ENCODE data around the gene CCDC146. TPM values are rescaled to one million over a fixed set of nuclear protein-coding genes. Genes with fewer than 3 reads are reported as not detected.
"Not testable (repeated sequence)": the region's sequence is repeated elsewhere in the genome, so short reads cannot be mapped to it uniquely, and the experiment has no call there.

CCDC146 gene
- total RNA-seq, 1 experiment from 2014 or later = 1.4 TPM

- Histone ChIP-seq H3K27me3 (no peaks in the 10 kb centered on the region), H3K4me3 (no peak overlapping the region), H3K4me1 (peaks cover 13% of the 10 kb centered on the region), H3K36me3 (no peaks in the 10 kb centered on the region), H3K27ac (no peak overlapping the region), H3K9me3 (replicated peaks) (0 out of 2 replicates have a peak, but pooled peaks cover under 1% of the 10 kb centered on the region)
- DNase-seq = peak; percentile 63 to 86
Observed at GRCh38 chr7:77202481-77202976, 80.1 kb downstream of the CCDC146 start.

- DNase-seq = no peak
- Histone ChIP-seq H3K36me3 (no peaks in the 10 kb centered on the region), H3K4me1 (peaks cover 9% of the 10 kb centered on the region), H3K4me3 (no peak overlapping the region), H3K27me3 (no peaks in the 10 kb centered on the region), H3K9me3 (replicated peaks) (peaks cover 6% of the 10 kb centered on the region; the same call in 1 of the 2 replicates), H3K27ac (no peak overlapping the region)
Observed at GRCh38 chr7:77205706-77206105, 83.3 kb downstream of the CCDC146 start.

GRCh38 chr7:77208416-77208815, 86.0 kb downstream of the CCDC146 start:
- Histone ChIP-seq H3K27me3 (no peaks in the 10 kb centered on the region), H3K4me3 (no peak overlapping the region), H3K36me3 (no peaks in the 10 kb centered on the region), H3K27ac (no peak overlapping the region), H3K4me1 (no peaks in the 10 kb centered on the region), H3K9me3 (replicated peaks) (peaks cover 6% of the 10 kb centered on the region; the same call in 1 of the 2 replicates)
- DNase-seq = no peak

- Histone ChIP-seq H3K4me1 (no peaks in the 10 kb centered on the region), H3K27ac (no peak overlapping the region), H3K36me3 (no peaks in the 10 kb centered on the region), H3K9me3 (replicated peaks) (peaks cover 6% of the 10 kb centered on the region; the same call in 1 of the 2 replicates), H3K27me3 (no peaks in the 10 kb centered on the region), H3K4me3 (no peak overlapping the region)
- no peak for DNase-seq
Observed at GRCh38 chr7:77209479-77210139, 87.2 kb downstream of the CCDC146 start.

- Histone ChIP-seq H3K4me1 (no peaks in the 10 kb centered on the region), H3K27ac (no peak overlapping the region), H3K9me3 (replicated peaks) (0 out of 2 replicates have a peak, but pooled peaks cover 2% of the 10 kb centered on the region)
Observed at GRCh38 chr7:77216181-77216845, 93.9 kb downstream of the CCDC146 start.

GRCh38 chr7:77217474-77218185, 95.2 kb downstream of the CCDC146 start:
- no peaks in the 10 kb centered on the region for H3K36me3 ChIP-seq
- H3K27ac ChIP-seq = no peak overlapping the region
- no peak for DNase-seq
- H3K9me3 ChIP-seq (replicated peaks) = 0 out of 2 replicates have a peak, but pooled peaks cover 2% of the 10 kb centered on the region
- H3K27me3 ChIP-seq = no peaks in the 10 kb centered on the region
- peaks cover under 1% of the 10 kb centered on the region; the same call in 1 of the 2 replicates for H3K4me1 ChIP-seq
- no peak overlapping the region for H3K4me3 ChIP-seq

More at GRCh38 chr7:77216181-77216845, 93.9 kb downstream of the CCDC146 start:
- no peaks in the 10 kb centered on the region for H3K36me3 ChIP-seq
- no peaks in the 10 kb centered on the region for H3K27me3 ChIP-seq
- DNase-seq = no peak
- no peak overlapping the region for H3K4me3 ChIP-seq

- not testable (repeated sequence) for H3K27me3 ChIP-seq; DNase-seq; H3K9me3 ChIP-seq (replicated peaks); H3K4me3 ChIP-seq; H3K27ac ChIP-seq; H3K36me3 ChIP-seq
- peaks cover 12% of the 10 kb centered on the region for H3K4me1 ChIP-seq
Observed at GRCh38 chr7:77219701-77220331, 97.4 kb downstream of the CCDC146 start.

- H3K4me1 ChIP-seq = peaks cover 12% of the 10 kb centered on the region
- DNase-seq = no peak
- no peaks in the 10 kb centered on the region for H3K27me3 ChIP-seq
- no peak overlapping the region for H3K4me3 ChIP-seq
- 0 out of 2 replicates have a peak, but pooled peaks cover 2% of the 10 kb centered on the region for H3K9me3 ChIP-seq (replicated peaks)
- no peaks in the 10 kb centered on the region for H3K36me3 ChIP-seq
- H3K27ac ChIP-seq = no peak overlapping the region
Observed at GRCh38 chr7:77222065-77222464, 99.7 kb downstream of the CCDC146 start.

- DNase-seq = no peak
- no peaks in the 10 kb centered on the region for H3K9me3 ChIP-seq (replicated peaks)
Observed at GRCh38 chr7:77222819-77223218, 100.4 kb downstream of the CCDC146 start.

GRCh38 chr7:77223261-77223660, 100.8 kb downstream of the CCDC146 start:
- DNase-seq = peak; percentile 54 to 59
- H3K4me1 ChIP-seq = peaks cover 12% of the 10 kb centered on the region
- H3K36me3 ChIP-seq = no peaks in the 10 kb centered on the region
- H3K27ac ChIP-seq = no peak overlapping the region
- no peaks in the 10 kb centered on the region for H3K9me3 ChIP-seq (replicated peaks)
- H3K27me3 ChIP-seq = no peaks in the 10 kb centered on the region
- no peak overlapping the region for H3K4me3 ChIP-seq

More at GRCh38 chr7:77222819-77223218, 100.4 kb downstream of the CCDC146 start:
- no peak overlapping the region for H3K4me3 ChIP-seq
- H3K27ac ChIP-seq = no peak overlapping the region
- H3K4me1 ChIP-seq = peaks cover 12% of the 10 kb centered on the region
- H3K27me3 ChIP-seq = no peaks in the 10 kb centered on the region
- H3K36me3 ChIP-seq = no peaks in the 10 kb centered on the region

GRCh38 chr7:77226357-77226839, 104.0 kb downstream of the CCDC146 start:
- Histone ChIP-seq H3K4me3 (no peak overlapping the region), H3K36me3 (no peaks in the 10 kb centered on the region), H3K4me1 (peaks cover 12% of the 10 kb centered on the region), H3K27me3 (no peaks in the 10 kb centered on the region), H3K27ac (no peak overlapping the region), H3K9me3 (replicated peaks) (0 out of 2 replicates have a peak, but pooled peaks cover 7% of the 10 kb centered on the region)
- DNase-seq = no peak

- not testable (repeated sequence) for DNase-seq; H3K36me3 ChIP-seq; H3K4me3 ChIP-seq; H3K9me3 ChIP-seq (replicated peaks); H3K27ac ChIP-seq; H3K27me3 ChIP-seq; H3K4me1 ChIP-seq
Observed at GRCh38 chr7:77228795-77229194, 106.4 kb downstream of the CCDC146 start.

- no peak for DNase-seq
- no peaks in the 10 kb centered on the region for H3K4me1 ChIP-seq
- H3K27me3 ChIP-seq = no peaks in the 10 kb centered on the region
- no peaks in the 10 kb centered on the region for H3K36me3 ChIP-seq
- no peak overlapping the region for H3K27ac ChIP-seq
- 0 out of 2 replicates have a peak, but pooled peaks cover 7% of the 10 kb centered on the region for H3K9me3 ChIP-seq (replicated peaks)
- H3K4me3 ChIP-seq = no peak overlapping the region
Observed at GRCh38 chr7:77232467-77232866, 110.1 kb downstream of the CCDC146 start.

GRCh38 chr7:77235276-77235675, 112.9 kb downstream of the CCDC146 start:
- no peak for DNase-seq
- H3K4me3 ChIP-seq = no peak overlapping the region

More at GRCh38 chr7:77235276-77235675, 112.9 kb downstream of the CCDC146 start:
- H3K36me3 ChIP-seq = no peaks in the 10 kb centered on the region
- H3K27me3 ChIP-seq = no peaks in the 10 kb centered on the region
- no peak overlapping the region for H3K27ac ChIP-seq
- no peaks in the 10 kb centered on the region for H3K4me1 ChIP-seq
- H3K9me3 ChIP-seq (replicated peaks) = 0 out of 2 replicates have a peak, but pooled peaks cover 7% of the 10 kb centered on the region

Data from SJCRH30 (cell line).